ENCODE data around the gene IL4I1. TPM values are rescaled to one million over a fixed set of nuclear protein-coding genes. Genes with fewer than 3 reads are reported as not detected.

The IL4I1 gene
- total and polyA plus RNA-seq, 11 donors = 0.27 to 21.6 (median 0.44) TPM; not detected in 4

GRCh38 chr19:49839713-49840112 lies 57.0 kb downstream of the IL4I1 start:
- intact Hi-C loops (cut with DNase I) = no loop called here
- Histone ChIP-seq H3K4me3 (no peak overlapping the region), H3K9me3 (no peaks in the 10 kb centered on the region), H3K36me3 (peaks cover 4 to 63% (median 54%) of the 10 kb centered on the region in 9 donors), H3K4me1 (no peaks in the 10 kb centered on the region), H3K27me3 (no peaks in the 10 kb centered on the region), H3K27ac (peak overlapping the region in 3 of 12 donors; percentile 2 to 47 (median 46))
- DNase-seq (no peak), ATAC-seq (no peak)
- WGBS, 4 donors = 86 to 90% (median 88%) methylated on average over 11 of the region's 11 CpGs
- TF ChIP-seq POLR2A (IDR thresholded peaks at IDR 0.05) = no peak
- TF ChIP-seq CTCF (IDR thresholded peaks at IDR 0.05) = no peak

Small RNA genes lying within 50 kb of the gene (microRNA-seq; reads per million reads assigned to microRNA genes)
- gene MIR4749 (0 to 2.9 (median 0.48) reads per million in 4 donors), gene MIR4750 (0.60 to 1.7 (median 1.0) reads per million in 4 donors)

Other genes with a start within 250 kb of the IL4I1 start
- gene IRF3, start 231.0 kb downstream of the IL4I1 start, total RNA-seq = 10 to 100 TPM; 23.1 to 55.7 (median 30.5) TPM
- 10 to 100 TPM; 35.1 to 68.0 TPM for gene IRF3, start 231.0 kb downstream of the IL4I1 start, polyA plus RNA-seq
- gene BCL2L12, start 231.0 kb downstream of the IL4I1 start, total RNA-seq = 10 to 100 TPM in 5 of 9 donors, 1 to 10 TPM in 4; 5.9 to 15.9 (median 10.0) TPM
- gene BCL2L12, start 231.0 kb downstream of the IL4I1 start, polyA plus RNA-seq = 10 to 100 TPM; 14.2 to 18.6 TPM
- 100 to 1,000 TPM; 106 to 170 (median 124) TPM for gene PRMT1, start 219.6 kb downstream of the IL4I1 start, total RNA-seq
- 100 to 1,000 TPM; 113 to 283 TPM for gene PRMT1, start 219.6 kb downstream of the IL4I1 start, polyA plus RNA-seq
- 1 to 10 TPM in 1 of 9 donors, under 1 TPM in 7, not detected in 1; 0.14 to 1.6 (median 0.48) TPM for gene ADM5, start 207.3 kb downstream of the IL4I1 start, total RNA-seq
- gene ADM5, start 207.3 kb downstream of the IL4I1 start, polyA plus RNA-seq = under 1 TPM; 0.58 to 0.76 TPM
- 1 to 10 TPM in 8 of 9 donors, under 1 TPM in 1; 1.00 to 6.0 (median 2.2) TPM for gene CPT1C, start 205.8 kb downstream of the IL4I1 start, total RNA-seq
- gene CPT1C, start 205.8 kb downstream of the IL4I1 start, polyA plus RNA-seq = 1 to 10 TPM; 3.0 to 3.1 TPM
- under 1 TPM in 6 of 9 donors, not detected in 3; 0.23 to 0.77 (median 0.34) TPM for gene TSKS, start 133.6 kb downstream of the IL4I1 start, total RNA-seq
- gene TSKS, start 133.6 kb downstream of the IL4I1 start, polyA plus RNA-seq = under 1 TPM; 0.49 to 0.72 TPM
- gene AP2A1, start 129.9 kb downstream of the IL4I1 start, total RNA-seq = 100 to 1,000 TPM in 1 of 9 donors, 10 to 100 TPM in 8; 53.6 to 152 (median 70.5) TPM
- gene AP2A1, start 129.9 kb downstream of the IL4I1 start, polyA plus RNA-seq = 100 to 1,000 TPM in 1 of 2 donors, 10 to 100 TPM in 1; 33.4 to 115 TPM
- 10 to 100 TPM; 12.7 to 29.1 (median 16.2) TPM for gene FUZ, start 83.6 kb downstream of the IL4I1 start, total RNA-seq
- 10 to 100 TPM; 14.3 to 24.3 TPM for gene FUZ, start 83.6 kb downstream of the IL4I1 start, polyA plus RNA-seq
- 100 to 1,000 TPM in 1 of 9 donors, 10 to 100 TPM in 8; 45.8 to 119 (median 54.7) TPM for gene MED25, start 78.6 kb downstream of the IL4I1 start, total RNA-seq
- 10 to 100 TPM; 44.1 to 60.2 TPM for gene MED25, start 78.6 kb downstream of the IL4I1 start, polyA plus RNA-seq
- gene PTOV1, start 45.7 kb downstream of the IL4I1 start, total RNA-seq = 100 to 1,000 TPM in 1 of 9 donors, 10 to 100 TPM in 8; 70.9 to 109 (median 91.5) TPM
- 100 to 1,000 TPM in 1 of 2 donors, 10 to 100 TPM in 1; 85.9 to 135 TPM for gene PTOV1, start 45.7 kb downstream of the IL4I1 start, polyA plus RNA-seq
- gene PNKP, start 29.3 kb downstream of the IL4I1 start, total RNA-seq = 10 to 100 TPM; 26.6 to 57.0 (median 36.8) TPM
- gene PNKP, start 29.3 kb downstream of the IL4I1 start, polyA plus RNA-seq = 10 to 100 TPM; 32.7 to 54.7 TPM
- gene AKT1S1, start 19.5 kb downstream of the IL4I1 start, total RNA-seq = 10 to 100 TPM; 25.3 to 46.0 (median 31.2) TPM
- 10 to 100 TPM; 41.9 to 55.1 TPM for gene AKT1S1, start 19.5 kb downstream of the IL4I1 start, polyA plus RNA-seq
- gene TBC1D17, start 19.2 kb downstream of the IL4I1 start, total RNA-seq = 10 to 100 TPM; 30.1 to 54.8 (median 39.8) TPM
- gene TBC1D17, start 19.2 kb downstream of the IL4I1 start, polyA plus RNA-seq = 10 to 100 TPM; 30.7 to 35.9 TPM
- gene ATF5, start 32.3 kb upstream of the IL4I1 start, total RNA-seq = 10 to 100 TPM in 2 of 9 donors, 1 to 10 TPM in 7; 3.9 to 33.0 (median 8.2) TPM
- 10 to 100 TPM; 16.0 to 30.5 TPM for gene ATF5, start 32.3 kb upstream of the IL4I1 start, polyA plus RNA-seq
- 10 to 100 TPM; 24.6 to 61.9 (median 33.3) TPM for gene NUP62, start 32.6 kb upstream of the IL4I1 start, total RNA-seq
- gene NUP62, start 32.6 kb upstream of the IL4I1 start, polyA plus RNA-seq = 10 to 100 TPM; 14.0 to 30.3 TPM
- gene SIGLEC11, start 64.3 kb upstream of the IL4I1 start, total RNA-seq = 1 to 10 TPM in 5 of 9 donors, under 1 TPM in 2, not detected in 2; 0.37 to 3.0 (median 1.2) TPM
- gene SIGLEC11, start 64.3 kb upstream of the IL4I1 start, polyA plus RNA-seq = under 1 TPM; 0.22 to 0.80 TPM
- 10 to 100 TPM; 17.8 to 33.7 (median 23.1) TPM for gene VRK3, start 128.5 kb upstream of the IL4I1 start, total RNA-seq
- gene VRK3, start 128.5 kb upstream of the IL4I1 start, polyA plus RNA-seq = 10 to 100 TPM in 1 of 2 donors, 1 to 10 TPM in 1; 9.9 to 32.4 TPM
- gene ZNF473, start 129.1 kb upstream of the IL4I1 start, total RNA-seq = 1 to 10 TPM; 2.3 to 6.5 (median 3.9) TPM
- 1 to 10 TPM; 1.6 to 2.6 TPM for gene ZNF473, start 129.1 kb upstream of the IL4I1 start, polyA plus RNA-seq